GM18498 (cell line): ENCODE results near the gene S100A1.

Experiments
- ATAC-seq: cut with Tn5 transposase; IDR thresholded peaks from one replicate; pipeline ENCODE4 v1.9.1; 2021; ENCODE audit warnings: mild to moderate bottlenecking, moderate library complexity; ENCODE audit not compliant: unreplicated experiment

S100A1 gene

GRCh38 chr1:153610334-153610733 lies 17.9 kb upstream of the S100A1 start:
- ATAC-seq = no peak

- ATAC-seq = no peak
Observed at GRCh38 chr1:153610811-153611301, 17.4 kb upstream of the S100A1 start.

DNA sequence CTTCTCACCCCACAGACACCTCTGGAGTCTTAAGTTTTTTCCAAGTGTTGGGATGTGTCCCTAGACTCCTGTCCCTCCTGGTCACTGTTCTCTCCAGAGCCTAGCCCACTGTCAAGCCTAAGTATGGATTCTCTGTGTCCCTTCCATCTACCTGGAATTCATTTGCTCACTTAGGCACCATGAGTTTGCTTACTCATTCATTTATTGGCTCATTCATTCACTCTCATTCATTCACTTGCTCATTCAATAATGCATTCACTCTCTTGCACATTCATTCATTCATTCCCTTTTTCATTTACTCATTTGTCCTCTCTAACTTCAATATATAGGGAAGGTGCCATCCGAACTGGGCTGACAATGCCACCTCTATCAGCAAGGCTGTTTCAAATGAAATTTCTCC lies 16.9 kb upstream of the S100A1 start:
- no peak for ATAC-seq

GRCh38 chr1:153612111-153612754 lies 16.0 kb upstream of the S100A1 start:
- ATAC-seq = no peak

- no peak for ATAC-seq
Observed at GRCh38 chr1:153612755-153613331, 15.4 kb upstream of the S100A1 start, which contains the start of gene S100A16. Gene S100A16 (minus strand): TSS chr1:153613137. CDS start chr1:153608151, 4,986 bp downstream.

GRCh38 chr1:153613406-153613805 lies 14.8 kb upstream of the S100A1 start:
- ATAC-seq = no peak

- ATAC-seq = no peak
Observed at GRCh38 chr1:153614189-153614900, 13.9 kb upstream of the S100A1 start.

- no peak for ATAC-seq
Observed at GRCh38 chr1:153614906-153615305, 13.3 kb upstream of the S100A1 start.

DNA sequence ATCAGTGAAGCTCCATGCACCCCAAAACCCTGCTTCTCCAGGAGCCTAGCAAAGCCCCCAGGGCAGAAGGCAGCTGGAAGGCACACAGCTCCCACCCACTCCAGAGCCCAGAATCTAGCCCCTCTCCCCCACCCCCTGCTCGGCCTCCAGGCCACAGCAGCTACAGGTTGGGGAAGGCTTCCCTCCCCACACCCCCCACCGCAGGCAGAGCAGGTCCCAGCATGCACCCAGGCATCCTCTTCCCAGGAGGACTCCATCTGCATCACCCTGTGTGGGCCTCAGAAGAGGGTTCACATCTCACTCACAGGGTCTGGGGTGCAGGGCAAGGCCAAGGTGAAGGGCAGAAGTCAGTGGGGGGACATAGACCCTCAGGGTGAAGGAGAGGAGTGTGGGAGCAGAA lies 12.8 kb upstream of the S100A1 start:
- no peak for ATAC-seq

DNA sequence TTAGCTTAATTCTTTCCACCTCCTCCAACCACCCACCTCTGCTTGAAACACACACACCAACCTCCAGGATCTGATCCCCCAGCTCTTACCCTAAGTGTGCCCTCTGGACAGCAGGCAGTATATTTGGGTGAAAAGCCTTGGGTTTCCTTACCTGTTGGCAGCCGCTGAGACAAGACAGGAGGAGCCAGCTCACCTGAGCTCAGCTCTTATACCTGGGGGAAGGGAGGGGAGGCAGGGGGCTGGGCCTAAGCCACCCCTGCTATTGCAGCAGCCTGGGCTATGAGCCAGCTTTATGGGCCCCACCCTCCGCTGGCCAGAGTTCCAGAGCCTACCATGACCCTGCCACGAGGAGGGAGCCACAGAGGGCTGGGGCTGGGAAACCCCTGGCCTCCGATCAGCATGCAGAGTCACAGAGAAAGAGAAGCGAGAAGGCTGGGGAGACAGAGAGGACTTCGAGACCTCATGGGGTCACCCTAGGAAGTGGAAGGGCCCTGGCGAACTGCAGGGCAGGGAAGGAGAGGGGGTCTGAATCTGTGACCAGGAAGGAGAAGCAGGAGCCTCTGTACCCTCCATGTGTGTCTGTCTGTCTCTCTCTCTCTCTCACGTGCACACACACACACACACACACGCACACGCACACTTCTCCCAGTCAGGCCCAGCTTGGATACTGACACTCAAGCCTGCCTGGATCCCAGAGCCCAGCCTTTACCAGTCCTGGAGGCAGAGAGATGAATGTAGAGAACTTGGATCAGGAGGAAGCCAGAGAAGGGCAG lies 11.9 kb upstream of the S100A1 start, which contains the start of gene S100A14:
Gene S100A14 (minus strand): TSS at position 182 of the 773 bp plus-strand sequence. CDS start 467 bp downstream, outside the sequence.
- no peak for ATAC-seq

- ATAC-seq = no peak
Observed at GRCh38 chr1:153616917-153617311, 11.3 kb upstream of the S100A1 start.

DNA sequence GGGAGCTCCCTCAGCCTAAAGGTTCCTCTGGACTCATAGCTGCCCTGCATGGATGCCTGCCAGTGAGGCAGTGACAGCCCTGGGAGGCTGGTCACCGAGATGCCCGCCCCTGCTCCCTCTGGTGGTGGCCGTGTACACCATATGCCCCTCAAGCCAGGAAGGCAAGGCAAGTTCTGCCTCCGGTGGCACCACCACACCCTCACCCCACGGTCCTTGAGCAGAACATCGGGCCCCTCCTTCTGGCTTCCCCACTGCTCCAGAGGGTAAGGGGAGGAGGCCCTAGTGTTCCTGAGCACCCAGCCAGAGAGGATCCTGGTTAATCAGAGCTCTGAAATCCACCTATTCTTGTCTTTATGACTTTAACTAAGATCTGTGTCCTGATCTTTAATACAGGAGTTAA lies 10.6 kb upstream of the S100A1 start:
- ATAC-seq = peak; percentile 82

GRCh38 chr1:153619171-153619570 lies 9.1 kb upstream of the S100A1 start:
- ATAC-seq = no peak

DNA sequence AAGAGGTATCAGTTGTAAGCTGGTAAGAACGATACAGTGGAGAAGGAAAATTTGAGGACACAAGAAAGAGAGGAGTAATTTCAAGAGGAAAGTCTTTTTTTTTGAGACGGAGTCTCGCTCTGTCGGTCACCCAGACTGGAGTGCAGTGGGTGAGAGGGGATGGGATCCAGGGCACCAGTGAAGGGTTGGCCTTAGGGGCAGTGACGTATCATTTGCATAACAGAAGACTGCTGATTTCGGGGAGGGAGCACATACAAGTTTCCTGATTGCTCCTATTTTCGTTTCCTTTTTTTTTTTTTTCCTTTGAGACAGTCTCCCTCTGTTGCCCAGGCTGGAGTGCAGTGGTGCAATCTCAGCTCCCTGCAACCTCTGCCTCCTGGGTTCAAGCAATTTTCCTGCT lies 5.1 kb upstream of the S100A1 start:
- no peak for ATAC-seq

GRCh38 chr1:153624965-153625611 lies 3.1 kb upstream of the S100A1 start:
- ATAC-seq = no peak

DNA sequence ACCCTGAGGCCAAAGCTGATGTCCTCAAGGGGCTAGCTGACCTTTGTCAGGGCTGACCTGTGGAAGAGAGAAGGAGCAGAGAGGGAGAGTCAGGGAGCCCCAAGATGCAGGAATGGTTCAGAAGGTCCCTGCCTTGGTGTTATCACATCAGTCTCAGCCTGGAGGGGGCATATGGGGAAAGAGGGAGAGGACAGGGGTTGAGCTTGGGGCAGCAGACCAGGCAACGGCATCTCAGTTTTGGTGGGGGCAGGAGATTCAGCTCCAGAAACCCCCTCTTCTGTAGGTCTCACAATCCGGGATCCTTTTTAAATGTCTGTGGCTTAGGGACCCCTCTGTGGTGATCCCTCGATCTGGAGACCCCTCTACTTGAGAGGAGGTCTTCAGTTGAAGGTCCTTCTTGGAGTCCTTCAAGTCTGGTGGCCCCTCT lies 1.7 kb upstream of the S100A1 start:
- no peak for ATAC-seq

DNA sequence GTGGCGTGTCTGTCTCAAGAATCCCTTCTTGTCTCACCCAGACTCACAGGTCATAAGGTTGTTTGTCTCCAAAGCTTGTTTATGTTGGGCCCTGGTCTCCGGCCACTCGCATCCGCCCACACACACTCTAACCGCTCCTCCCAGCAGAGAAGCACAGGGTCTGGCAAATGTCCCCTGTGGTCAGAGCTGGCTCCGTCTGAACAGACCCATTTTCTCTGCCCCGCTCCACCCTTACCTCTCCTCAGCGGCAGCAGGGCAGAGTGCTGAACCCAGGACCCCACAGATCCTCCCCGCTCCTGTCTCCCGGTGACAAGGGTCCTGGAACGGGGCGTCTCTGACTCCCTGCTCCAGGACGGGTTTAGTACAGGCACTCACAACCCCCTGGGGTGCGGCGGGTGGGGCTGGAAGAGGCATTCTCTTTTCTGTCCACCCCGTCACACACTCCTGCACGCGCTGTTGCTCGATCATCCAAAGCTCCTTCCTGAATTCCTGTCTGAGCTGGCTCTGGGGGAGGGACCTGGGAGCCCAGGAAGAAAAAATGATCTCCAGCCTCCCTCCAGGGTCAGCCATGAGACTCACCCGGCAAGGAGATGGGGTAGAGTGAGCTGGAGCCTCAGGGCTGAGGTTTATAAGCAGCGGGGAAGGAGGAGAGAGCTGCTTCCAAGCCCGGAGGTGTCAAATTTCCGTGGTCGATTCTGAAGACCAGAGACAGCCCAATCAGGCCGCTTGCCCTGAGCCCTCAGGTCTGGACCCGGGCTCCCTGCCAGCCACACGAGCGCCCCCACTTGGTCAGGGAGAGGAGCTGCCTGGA lies 1.1 kb upstream of the S100A1 start, which contains the start of gene S100A13:
Gene S100A13 (minus strand): TSS at position 602 of the 811 bp plus-strand sequence. CDS start 1,033 bp downstream, outside the sequence.
- no peak for ATAC-seq

DNA sequence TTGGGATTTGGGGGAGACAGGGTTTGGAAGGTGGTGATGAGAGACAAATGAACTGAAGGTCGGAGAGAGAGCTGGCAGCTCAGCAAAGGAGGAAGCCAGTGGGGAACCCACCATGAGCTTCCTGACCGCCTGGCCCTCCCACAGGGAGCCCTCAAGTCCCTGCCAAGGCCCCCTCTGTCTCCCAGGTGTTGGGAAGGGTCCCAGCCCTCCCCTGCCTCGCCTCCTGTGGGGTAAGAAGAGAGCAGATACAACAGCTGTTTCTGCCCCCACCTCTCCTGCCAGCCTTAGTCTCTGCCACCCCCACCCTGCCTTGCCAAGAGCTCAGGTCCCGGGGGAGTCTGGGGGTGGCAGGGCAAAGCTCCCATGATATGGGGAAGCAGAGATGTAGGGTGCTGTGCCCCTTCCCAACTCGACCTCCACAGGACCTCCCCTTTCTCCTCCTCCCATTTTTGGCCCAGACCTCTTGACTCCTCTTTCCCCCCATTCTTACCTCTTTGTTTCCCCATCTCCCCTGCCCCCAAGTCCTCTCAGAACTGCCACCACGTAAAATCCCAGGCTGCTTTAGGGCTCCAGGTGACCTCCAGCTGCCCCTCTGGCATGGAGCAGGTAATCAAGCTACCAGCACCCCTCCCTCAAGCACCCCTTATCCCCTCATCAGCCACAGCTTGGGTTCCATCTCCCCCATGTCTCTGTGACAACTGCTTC lies 556 bp downstream of the S100A1 start:
- no peak for ATAC-seq

DNA sequence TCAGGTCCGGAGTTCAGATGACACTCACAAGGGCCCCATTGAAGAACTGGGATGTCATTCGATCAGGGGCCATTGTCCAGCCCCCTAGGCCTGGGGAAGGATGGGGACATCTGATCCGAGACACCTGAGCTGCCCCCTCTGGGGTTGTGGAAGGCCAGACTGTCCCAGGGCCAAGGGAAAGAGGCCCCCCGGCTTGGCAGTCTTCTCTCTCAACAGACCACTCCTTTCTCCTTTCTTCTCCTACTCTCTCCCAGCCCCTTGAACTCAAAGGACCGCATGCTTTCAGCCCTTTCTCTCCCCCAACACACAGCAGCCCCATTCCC lies 1.1 kb downstream of the S100A1 start:
- ATAC-seq = no peak
